Upper lobe of left lung (tissue), 4 donors: ENCODE results near the gene PLSCR4.

Experiments
- EP300 ChIP-seq, 4 donors: sonication (generic); formaldehyde crosslinking; IDR thresholded peaks; one replicate each; pipeline ENCODE4 v1.5.1; 2017; ENCODE audit warnings: antibody characterized with exemption in 4 of 4, control low read depth in 2 of 4
- POLR2A ChIP-seq, 4 donors: fragments of 450-650 bp; IDR thresholded peaks; one replicate each; pipeline ENCODE4 v1.5.1; 2016 to 2017; ENCODE audit warnings: antibody characterized with exemption in 4 of 4, mild to moderate bottlenecking in 2 of 4
- POLR2AphosphoS5 ChIP-seq, 2 donors: sonication (generic); formaldehyde crosslinking; IDR thresholded peaks; one replicate each; pipeline ENCODE4 v1.5.1; 2017; ENCODE audit warnings: antibody characterized with exemption in 2 of 2
- TF ChIP-seq, protein P1 (sequence below), 6 experiments: fragments of 450-650 bp in 4 of 6; fragments of 200-600 bp in 2 of 6; sonication (generic) in 2 of 6; IDR thresholded peaks; one replicate each; pipeline ENCODE4 v1.5.1; 2016 to 2019; ENCODE audit warnings: antibody characterized with exemption in 6 of 6

DNA sequence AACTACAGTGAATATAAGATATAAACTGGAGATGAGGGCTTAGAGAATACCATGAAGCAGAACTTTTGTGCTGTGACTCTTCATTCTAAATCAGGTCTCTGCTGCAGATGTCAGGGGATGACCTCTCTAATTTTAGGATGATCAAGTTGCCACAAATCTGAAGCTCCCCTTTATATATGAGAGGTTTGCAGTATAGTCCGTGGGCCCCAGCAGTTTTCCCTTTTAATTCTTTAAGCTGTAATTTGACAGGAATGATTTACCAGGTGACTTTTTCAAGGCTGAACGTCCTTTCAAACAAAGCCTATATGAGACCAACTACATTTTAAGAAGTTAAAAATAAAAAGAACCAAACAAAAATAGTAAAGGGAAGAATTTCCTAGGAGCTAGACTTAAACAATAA lies 85.0 kb downstream of the PLSCR4 start:
- TF ChIP-seq, protein P1, sequence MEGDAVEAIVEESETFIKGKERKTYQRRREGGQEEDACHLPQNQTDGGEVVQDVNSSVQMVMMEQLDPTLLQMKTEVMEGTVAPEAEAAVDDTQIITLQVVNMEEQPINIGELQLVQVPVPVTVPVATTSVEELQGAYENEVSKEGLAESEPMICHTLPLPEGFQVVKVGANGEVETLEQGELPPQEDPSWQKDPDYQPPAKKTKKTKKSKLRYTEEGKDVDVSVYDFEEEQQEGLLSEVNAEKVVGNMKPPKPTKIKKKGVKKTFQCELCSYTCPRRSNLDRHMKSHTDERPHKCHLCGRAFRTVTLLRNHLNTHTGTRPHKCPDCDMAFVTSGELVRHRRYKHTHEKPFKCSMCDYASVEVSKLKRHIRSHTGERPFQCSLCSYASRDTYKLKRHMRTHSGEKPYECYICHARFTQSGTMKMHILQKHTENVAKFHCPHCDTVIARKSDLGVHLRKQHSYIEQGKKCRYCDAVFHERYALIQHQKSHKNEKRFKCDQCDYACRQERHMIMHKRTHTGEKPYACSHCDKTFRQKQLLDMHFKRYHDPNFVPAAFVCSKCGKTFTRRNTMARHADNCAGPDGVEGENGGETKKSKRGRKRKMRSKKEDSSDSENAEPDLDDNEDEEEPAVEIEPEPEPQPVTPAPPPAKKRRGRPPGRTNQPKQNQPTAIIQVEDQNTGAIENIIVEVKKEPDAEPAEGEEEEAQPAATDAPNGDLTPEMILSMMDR (IDR thresholded peaks at IDR 0.05): no peak
- TF ChIP-seq EP300 (IDR thresholded peaks at IDR 0.05) (no peak), POLR2A (IDR thresholded peaks at IDR 0.05) (no peak), POLR2AphosphoS5 (IDR thresholded peaks at IDR 0.05) (no peak)
